Thyroid gland (tissue), 4 donors: ENCODE data around the gene NAT10. TPM values are rescaled to one million over a fixed set of nuclear protein-coding genes. Genes with fewer than 3 reads are reported as not detected.

ENCODE experiments used
- DNase-seq, 2 donors: peaks; one replicate each; pipeline ENCODE4 v3.0.0-alpha.2; 2019
- H3K27ac ChIP-seq, 3 donors: fragments of 200-600 bp; sonication (generic); 1 replicate in 2 of 3; 2 replicates in 1 of 3; pipeline ENCODE4 v1.5.1; 2016 to 2019; ENCODE audit warnings: mild to moderate bottlenecking in 1 of 3, moderate library complexity in 1 of 3
- H3K27me3 ChIP-seq: fragments of 200-600 bp; sonication (generic); one replicate; pipeline ENCODE4 v1.5.1; 2019
- H3K36me3 ChIP-seq, 2 donors: fragments of 200-600 bp; sonication (generic); one replicate each; pipeline ENCODE4 v1.5.1; 2016 to 2019
- H3K4me1 ChIP-seq, 2 donors: fragments of 200-600 bp; sonication (generic); one replicate each; pipeline ENCODE4 v1.5.1; 2017 to 2019
- H3K4me3 ChIP-seq, 3 donors: fragments of 200-600 bp; sonication (generic); replicated peaks in 1 of 3; 1 replicate in 2 of 3; 2 replicates in 1 of 3; pipeline ENCODE4 v1.5.1; 2016; ENCODE audit warnings: mild to moderate bottlenecking in 1 of 3
- H3K9me3 ChIP-seq: fragments of 200-600 bp; sonication (generic); one replicate; pipeline ENCODE4 v1.5.1; 2017
- POLR2A ChIP-seq, 2 donors: fragments of 450-650 bp; IDR thresholded peaks; one replicate each; pipeline ENCODE4 v1.6.1; 2017; ENCODE audit warnings: antibody characterized with exemption in 2 of 2, mild to moderate bottlenecking in 2 of 2, moderate library complexity in 1 of 2
- WGBS, 2 donors: methylation state at CpG; one replicate each; pipeline ENCODE4 v1.1.5; 2017; 5-methylcytosine and 5-hydroxymethylcytosine counted together
- intact Hi-C: fragments of 100-400 bp; cut with DNase I; formaldehyde crosslinking; loops from one replicate; pipeline ENCODE4 v1.15.1; 2023
- total RNA-seq, 4 donors: library from RNA; depleted of rRNA; stranded (reverse); fragments of >200 nt; gene quantifications; one replicate each; pipeline ENCODE4 v1.2.3, GENCODE V29; 2016
- TF ChIP-seq, protein P1 (sequence below), 6 experiments: fragments of 200-600 bp in 3 of 6; fragments of 450-650 bp in 3 of 6; sonication (generic) in 3 of 6; IDR thresholded peaks; one replicate each; pipeline ENCODE4 v1.5.1; 2016 to 2019; ENCODE audit warnings: antibody characterized with exemption in 6 of 6, mild to moderate bottlenecking in 2 of 6, inconsistent platforms in 1 of 6, moderate library complexity in 1 of 6

NAT10 gene
- total RNA-seq, 4 donors from 2014 or later = 25.9 to 32.9 (median 31.2) TPM

DNA sequence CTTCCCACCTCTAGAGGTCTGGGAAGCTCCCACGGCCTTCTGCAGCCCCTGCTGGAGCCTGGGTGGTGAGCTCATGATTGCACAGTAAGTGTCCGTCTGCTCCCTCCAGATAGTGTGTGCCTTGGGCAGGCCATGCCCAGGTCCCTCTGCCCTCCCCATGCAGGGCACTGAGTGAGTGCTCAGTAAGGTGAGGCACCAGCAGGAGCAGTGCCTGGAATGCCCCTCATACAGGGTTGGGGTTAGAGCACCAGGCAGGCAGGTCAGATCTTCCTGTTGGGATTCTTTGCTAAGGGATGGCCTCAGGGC lies 50.3 kb downstream of the NAT10 start:
- TF ChIP-seq, protein P1, sequence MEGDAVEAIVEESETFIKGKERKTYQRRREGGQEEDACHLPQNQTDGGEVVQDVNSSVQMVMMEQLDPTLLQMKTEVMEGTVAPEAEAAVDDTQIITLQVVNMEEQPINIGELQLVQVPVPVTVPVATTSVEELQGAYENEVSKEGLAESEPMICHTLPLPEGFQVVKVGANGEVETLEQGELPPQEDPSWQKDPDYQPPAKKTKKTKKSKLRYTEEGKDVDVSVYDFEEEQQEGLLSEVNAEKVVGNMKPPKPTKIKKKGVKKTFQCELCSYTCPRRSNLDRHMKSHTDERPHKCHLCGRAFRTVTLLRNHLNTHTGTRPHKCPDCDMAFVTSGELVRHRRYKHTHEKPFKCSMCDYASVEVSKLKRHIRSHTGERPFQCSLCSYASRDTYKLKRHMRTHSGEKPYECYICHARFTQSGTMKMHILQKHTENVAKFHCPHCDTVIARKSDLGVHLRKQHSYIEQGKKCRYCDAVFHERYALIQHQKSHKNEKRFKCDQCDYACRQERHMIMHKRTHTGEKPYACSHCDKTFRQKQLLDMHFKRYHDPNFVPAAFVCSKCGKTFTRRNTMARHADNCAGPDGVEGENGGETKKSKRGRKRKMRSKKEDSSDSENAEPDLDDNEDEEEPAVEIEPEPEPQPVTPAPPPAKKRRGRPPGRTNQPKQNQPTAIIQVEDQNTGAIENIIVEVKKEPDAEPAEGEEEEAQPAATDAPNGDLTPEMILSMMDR (IDR thresholded peaks at IDR 0.05) = no peak
- TF ChIP-seq POLR2A (IDR thresholded peaks at IDR 0.05) = no peak
- no peaks in the 10 kb centered on the region for H3K27me3 ChIP-seq
- H3K9me3 ChIP-seq = no peaks in the 10 kb centered on the region
- intact Hi-C loops = no loop called here
- no peak for DNase-seq
- no peak overlapping the region for H3K4me3 ChIP-seq
- no peaks in the 10 kb centered on the region for H3K36me3 ChIP-seq
- H3K4me1 ChIP-seq = peaks cover 11 to 23% of the 10 kb centered on the region in 2 donors
- 79 to 100% methylated on average over 1 to 2 of the region's 2 CpGs for WGBS, 2 donors
- peak overlapping the region; percentile 1 to 43 (median 43) for H3K27ac ChIP-seq

DNA sequence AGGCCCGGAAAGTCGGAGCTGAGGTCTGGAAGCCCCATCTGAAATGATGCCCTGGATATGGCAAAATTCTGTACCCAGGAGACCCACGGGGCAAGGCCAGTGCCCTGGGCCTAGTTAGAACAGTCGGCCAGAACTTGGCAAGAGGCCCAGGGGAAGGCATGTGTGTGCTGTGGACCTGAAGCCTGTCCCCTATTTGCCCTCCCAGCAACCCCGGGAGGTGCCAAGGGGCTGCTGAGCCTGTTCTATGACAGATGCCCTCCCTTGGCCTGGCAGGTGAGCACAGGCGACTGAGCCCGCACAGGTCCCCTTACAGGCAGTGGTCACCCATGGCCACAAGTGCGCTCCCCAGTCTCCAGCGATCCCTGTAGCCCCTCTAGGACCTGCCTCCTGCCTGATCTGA lies 51.7 kb downstream of the NAT10 start:
- 76 to 78% methylated on average over 5 to 9 of the region's 9 CpGs for WGBS, 2 donors
- TF ChIP-seq POLR2A (IDR thresholded peaks at IDR 0.05) = no peak
- TF ChIP-seq, protein P1 (IDR thresholded peaks at IDR 0.05) = no peak
- no peaks in the 10 kb centered on the region for H3K27me3 ChIP-seq
- no peak overlapping the region for H3K27ac ChIP-seq
- H3K4me1 ChIP-seq = peaks cover 11 to 23% of the 10 kb centered on the region in 2 donors
- H3K9me3 ChIP-seq = no peaks in the 10 kb centered on the region
- H3K4me3 ChIP-seq = no peak overlapping the region
- intact Hi-C loops = no loop called here
- peak; percentile 26 to 36 for DNase-seq
- H3K36me3 ChIP-seq = no peaks in the 10 kb centered on the region

DNA sequence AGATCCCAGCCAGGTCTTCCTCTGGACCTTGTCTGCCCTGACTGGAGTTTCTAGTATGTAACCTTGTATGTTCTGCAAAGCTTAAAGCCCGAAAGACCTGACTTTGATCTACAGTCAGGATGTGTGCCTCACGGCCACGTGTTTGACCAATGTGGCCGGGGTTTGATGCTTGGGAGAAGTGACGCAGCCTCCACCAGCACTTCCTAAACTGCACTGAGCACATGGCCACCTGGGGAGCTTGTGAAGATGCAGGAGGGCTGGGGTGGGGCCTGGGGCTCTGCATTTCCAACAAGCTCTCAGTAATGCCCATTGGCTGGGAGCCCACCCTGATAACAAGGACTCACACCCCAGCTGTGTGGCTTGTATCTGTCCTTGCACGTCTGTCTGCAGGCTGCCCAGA lies 53.2 kb downstream of the NAT10 start:
- no peaks in the 10 kb centered on the region for H3K36me3 ChIP-seq
- DNase-seq = no peak
- H3K4me3 ChIP-seq = no peak overlapping the region
- TF ChIP-seq, protein P1 (IDR thresholded peaks at IDR 0.05) = no peak
- no peak for TF ChIP-seq POLR2A (IDR thresholded peaks at IDR 0.05)
- intact Hi-C loops = no loop called here
- H3K27ac ChIP-seq = no peak overlapping the region
- H3K27me3 ChIP-seq = no peaks in the 10 kb centered on the region
- H3K4me1 ChIP-seq = peaks cover 11 to 23% of the 10 kb centered on the region in 2 donors
- H3K9me3 ChIP-seq = no peaks in the 10 kb centered on the region
- WGBS, 2 donors = 74 to 87% methylated on average over 5 to 6 of the region's 6 CpGs

DNA sequence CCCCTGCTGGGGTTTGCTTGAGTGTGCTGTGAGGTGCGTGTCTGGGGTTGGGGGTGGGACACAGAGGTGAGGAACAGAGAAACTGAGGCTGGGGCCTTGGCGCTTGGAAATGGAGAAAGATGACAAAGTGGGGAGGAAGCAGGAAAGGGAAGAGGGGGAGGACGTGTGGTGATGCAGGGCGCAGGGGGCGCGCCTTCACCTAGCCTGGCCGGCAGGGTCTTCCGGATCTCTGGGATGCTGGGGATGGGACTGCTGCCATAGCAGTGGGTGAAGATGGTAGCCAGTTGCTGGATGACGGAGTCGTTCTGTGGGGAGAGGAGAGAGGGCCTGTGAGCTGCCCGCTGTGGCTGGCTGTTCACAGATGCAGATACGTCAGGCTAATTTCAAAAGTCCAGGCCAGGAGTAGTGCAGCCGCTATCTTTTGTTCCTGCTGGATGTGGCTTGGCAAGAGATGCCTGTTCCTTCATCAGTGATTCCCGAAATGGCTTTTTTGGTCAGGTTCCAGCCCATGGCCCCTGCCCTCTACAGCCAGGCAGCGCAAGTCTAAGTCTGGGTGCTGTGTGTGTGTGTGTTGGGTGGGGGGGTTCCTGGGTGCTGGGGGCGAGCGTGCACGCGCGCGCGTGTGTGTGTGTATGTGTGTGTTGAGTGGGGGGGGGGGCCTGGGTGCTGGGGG lies 54.8 kb downstream of the NAT10 start:
- no peaks in the 10 kb centered on the region for H3K36me3 ChIP-seq
- 82 to 88% methylated on average over 17 to 22 of the region's 22 CpGs for WGBS, 2 donors
- no peaks in the 10 kb centered on the region for H3K27me3 ChIP-seq
- TF ChIP-seq POLR2A (IDR thresholded peaks at IDR 0.05) = no peak
- TF ChIP-seq, protein P1 (IDR thresholded peaks at IDR 0.05) = no peak
- no peaks in the 10 kb centered on the region for H3K9me3 ChIP-seq
- no peak overlapping the region for H3K27ac ChIP-seq
- no peak for DNase-seq
- no peak overlapping the region for H3K4me3 ChIP-seq
- peaks cover 5 to 10% of the 10 kb centered on the region in 2 donors for H3K4me1 ChIP-seq
- intact Hi-C loops = no loop called here

DNA sequence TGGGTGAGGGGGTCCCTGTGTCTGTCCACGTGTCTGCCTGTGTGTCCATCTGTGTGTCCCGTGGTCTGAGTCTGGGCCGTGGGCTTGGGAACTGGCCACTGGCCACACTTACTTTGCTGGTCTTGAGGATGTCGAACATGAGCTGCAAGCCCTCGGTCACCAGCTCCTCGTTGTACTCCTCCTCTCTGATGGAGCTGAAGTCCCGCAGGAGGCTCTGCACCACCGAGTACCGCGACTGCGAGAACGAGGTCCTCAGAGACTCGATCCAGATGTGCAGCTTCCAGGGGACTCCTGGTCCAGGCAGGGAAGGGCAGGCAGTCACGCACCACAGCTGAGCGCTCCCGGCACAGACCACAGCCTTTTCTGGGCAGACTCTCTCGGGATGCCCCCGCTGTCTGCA lies 55.4 kb downstream of the NAT10 start:
- no peak overlapping the region for H3K27ac ChIP-seq
- TF ChIP-seq, protein P1 (IDR thresholded peaks at IDR 0.05) = no peak
- no peaks in the 10 kb centered on the region for H3K9me3 ChIP-seq
- intact Hi-C loops = no loop called here
- WGBS, 2 donors = 71 to 74% methylated on average over 1 to 13 of the region's 18 CpGs
- DNase-seq = no peak
- H3K4me1 ChIP-seq = peaks cover under 1 to 4% of the 10 kb centered on the region in 2 donors
- H3K36me3 ChIP-seq = no peaks in the 10 kb centered on the region
- H3K4me3 ChIP-seq = no peak overlapping the region
- no peaks in the 10 kb centered on the region for H3K27me3 ChIP-seq
